Measurements from ENCODE around the gene ATXN1. TPM values are rescaled to one million over a fixed set of nuclear protein-coding genes. Genes with fewer than 3 reads are reported as not detected.

ATXN1 gene
- total RNA-seq, 1 donor from 2014 or later: 33.7 TPM

DNA sequence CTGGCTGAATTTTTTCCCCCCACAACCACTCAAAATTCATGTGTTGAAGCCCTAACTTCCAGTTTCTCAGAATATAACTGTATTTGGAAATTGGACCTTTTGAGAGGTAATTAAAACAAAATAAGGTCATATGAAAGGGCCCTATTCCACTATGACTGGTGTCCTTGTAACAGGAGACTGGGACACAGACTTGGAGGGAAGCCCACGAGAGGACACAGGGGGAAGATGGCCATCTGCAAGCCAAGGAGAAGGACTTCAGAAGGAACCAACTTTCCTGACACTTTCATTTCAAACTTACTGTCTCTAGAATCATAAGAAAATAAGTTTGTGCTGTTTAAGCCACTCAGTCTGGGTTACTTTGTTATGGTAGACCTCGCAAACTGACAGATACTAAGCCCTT, 134.6 kb downstream of the ATXN1 start:
- Mint-ChIP-seq H3K27me3 (no peaks in the 10 kb centered on the region), H3K4me1 (ENCODE audit: unreplicated experiment) (peaks cover 5% of the 10 kb centered on the region), H3K9me3 (no peaks in the 10 kb centered on the region), H3K27ac (no peak overlapping the region), H3K4me3 (no peak overlapping the region), H3K36me3 (peaks cover 12% of the 10 kb centered on the region)
- TF ChIP-seq, protein P1, sequence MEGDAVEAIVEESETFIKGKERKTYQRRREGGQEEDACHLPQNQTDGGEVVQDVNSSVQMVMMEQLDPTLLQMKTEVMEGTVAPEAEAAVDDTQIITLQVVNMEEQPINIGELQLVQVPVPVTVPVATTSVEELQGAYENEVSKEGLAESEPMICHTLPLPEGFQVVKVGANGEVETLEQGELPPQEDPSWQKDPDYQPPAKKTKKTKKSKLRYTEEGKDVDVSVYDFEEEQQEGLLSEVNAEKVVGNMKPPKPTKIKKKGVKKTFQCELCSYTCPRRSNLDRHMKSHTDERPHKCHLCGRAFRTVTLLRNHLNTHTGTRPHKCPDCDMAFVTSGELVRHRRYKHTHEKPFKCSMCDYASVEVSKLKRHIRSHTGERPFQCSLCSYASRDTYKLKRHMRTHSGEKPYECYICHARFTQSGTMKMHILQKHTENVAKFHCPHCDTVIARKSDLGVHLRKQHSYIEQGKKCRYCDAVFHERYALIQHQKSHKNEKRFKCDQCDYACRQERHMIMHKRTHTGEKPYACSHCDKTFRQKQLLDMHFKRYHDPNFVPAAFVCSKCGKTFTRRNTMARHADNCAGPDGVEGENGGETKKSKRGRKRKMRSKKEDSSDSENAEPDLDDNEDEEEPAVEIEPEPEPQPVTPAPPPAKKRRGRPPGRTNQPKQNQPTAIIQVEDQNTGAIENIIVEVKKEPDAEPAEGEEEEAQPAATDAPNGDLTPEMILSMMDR (conservative IDR thresholded peaks at IDR 0.05): no peak
- no peak for DNase-seq (ENCODE audit: extremely low spot score, unreplicated experiment)

GRCh38 chr6:16625291-16626265, 135.7 kb downstream of the ATXN1 start:
- Mint-ChIP-seq H3K4me3 (no peak overlapping the region), H3K36me3 (peaks cover 12% of the 10 kb centered on the region), H3K27me3 (no peaks in the 10 kb centered on the region), H3K9me3 (no peaks in the 10 kb centered on the region), H3K27ac (peak overlapping the region; percentile 56), H3K4me1 (ENCODE audit: unreplicated experiment) (peaks cover 5% of the 10 kb centered on the region)
- TF ChIP-seq, protein P1 (conservative IDR thresholded peaks at IDR 0.05): no peak
- DNase-seq (ENCODE audit: extremely low spot score, unreplicated experiment): no peak

- DNase-seq (ENCODE audit: extremely low spot score, unreplicated experiment): no peak
- TF ChIP-seq, protein P1 (conservative IDR thresholded peaks at IDR 0.05): no peak
- H3K27me3 Mint-ChIP-seq: no peaks in the 10 kb centered on the region
- peaks cover 5% of the 10 kb centered on the region for H3K4me1 Mint-ChIP-seq (ENCODE audit: unreplicated experiment)
- no peak overlapping the region for H3K4me3 Mint-ChIP-seq
- peak overlapping the region; percentile 56 for H3K27ac Mint-ChIP-seq
- peaks cover 8% of the 10 kb centered on the region for H3K36me3 Mint-ChIP-seq
- no peaks in the 10 kb centered on the region for H3K9me3 Mint-ChIP-seq
These were observed 136.5 kb downstream of the ATXN1 start for GRCh38 chr6:16624636-16625290.

DNA sequence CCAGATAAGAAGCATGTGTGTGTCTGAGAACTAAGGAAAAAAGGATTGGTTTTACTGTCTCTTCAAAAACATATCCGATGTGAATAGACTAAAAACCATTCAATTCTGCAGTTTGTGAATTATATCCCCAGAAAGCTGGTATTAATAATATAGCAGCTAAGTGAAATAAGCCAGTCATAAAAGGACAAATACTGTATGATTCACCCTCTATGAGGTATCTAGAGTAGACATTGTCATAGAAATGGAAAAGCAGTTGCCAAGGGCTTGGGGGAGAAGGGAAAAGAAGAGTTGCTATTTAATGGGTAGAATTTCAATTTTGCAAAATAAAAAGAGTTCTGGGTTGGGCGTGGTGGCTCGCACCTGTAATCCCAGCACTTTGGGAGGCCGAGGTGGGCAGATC, 137.5 kb downstream of the ATXN1 start:
- no peaks in the 10 kb centered on the region for H3K27me3 Mint-ChIP-seq
- H3K27ac Mint-ChIP-seq: peak overlapping the region; percentile 9
- H3K9me3 Mint-ChIP-seq: no peaks in the 10 kb centered on the region
- DNase-seq (ENCODE audit: extremely low spot score, unreplicated experiment): no peak
- H3K4me1 Mint-ChIP-seq (ENCODE audit: unreplicated experiment): peaks cover 5% of the 10 kb centered on the region
- H3K36me3 Mint-ChIP-seq: peaks cover 4% of the 10 kb centered on the region
- H3K4me3 Mint-ChIP-seq: no peak overlapping the region
- TF ChIP-seq, protein P1 (conservative IDR thresholded peaks at IDR 0.05): no peak

GRCh38 chr6:16623029-16623653, 138.1 kb downstream of the ATXN1 start:
- no peaks in the 10 kb centered on the region for H3K9me3 Mint-ChIP-seq
- no peaks in the 10 kb centered on the region for H3K27me3 Mint-ChIP-seq
- no peak overlapping the region for H3K27ac Mint-ChIP-seq
- H3K4me1 Mint-ChIP-seq (ENCODE audit: unreplicated experiment): peaks cover 6% of the 10 kb centered on the region
- TF ChIP-seq, protein P1 (conservative IDR thresholded peaks at IDR 0.05): no peak
- peaks cover 1% of the 10 kb centered on the region for H3K36me3 Mint-ChIP-seq
- H3K4me3 Mint-ChIP-seq: no peak overlapping the region
- DNase-seq (ENCODE audit: extremely low spot score, unreplicated experiment): no peak
